ENCODE measurements around the gene METTL15. TPM values are rescaled to one million over a fixed set of nuclear protein-coding genes. Genes with fewer than 3 reads are reported as not detected.
A peak's percentile ranks its signal among the peaks of the same experiment; 100 is the strongest.

Gene METTL15
- total RNA-seq, 1 experiment from 2014 or later: 31.3 TPM

- POLR2A ChIA-PET (ENCODE audit: low non-redundant PET): interaction anchor here (0.7 kb wide), 1 partner anchor 65 kb away, joined by 3 read pairs; no protein-coding TSS in a partner anchor
- BruUV-seq (replicated peaks): no TSS peak
- Histone ChIP-seq H3K27me3 (replicated peaks; ENCODE audit: insufficient read depth, low read depth, low read length, poor library complexity) (no peaks in the 10 kb centered on the region), H3K27ac (ENCODE audit: low read depth, low read length, poor library complexity, severe bottlenecking) (peak overlapping the region; percentile 15), H3K9me3 (ENCODE audit: low read depth, low read length, poor library complexity, severe bottlenecking) (no peaks in the 10 kb centered on the region), H3K36me3 (ENCODE audit: insufficient read depth, low read length, poor library complexity, severe bottlenecking) (no peaks in the 10 kb centered on the region), H3K4me1 (ENCODE audit: insufficient read depth, low read length, poor library complexity, severe bottlenecking) (peaks cover 50% of the 10 kb centered on the region), H3K4me3 (ENCODE audit: low read depth, low read length, poor library complexity, severe bottlenecking) (no peak overlapping the region)
- no peak for DNase-seq (ENCODE audit: low spot score)
- intact Hi-C loops (cut with micrococcal nuclease; ENCODE audit: unreplicated experiment): loop anchor here (10.0 kb wide), 2 partner anchors 600 to 1230 kb away; partner anchors contain the start of gene LIN7C
- CTCF ChIA-PET: no interaction called here
- no peak for TF ChIP-seq CTCF (conservative IDR thresholded peaks at IDR 0.05; ENCODE audit: low read depth, low read length)
- TF ChIP-seq EZH2 (IDR thresholded peaks at IDR 0.05; ENCODE audit: borderline replicate concordance, low read depth, low read length, poor library complexity, severe bottlenecking): no peak
Measured at GRCh38 chr11:28104425-28104824, 3.8 kb upstream of the METTL15 start.

GRCh38 chr11:28104984-28105383 is 3.2 kb upstream of the METTL15 start:
- POLR2A ChIA-PET (ENCODE audit: low non-redundant PET): no interaction called here
- Histone ChIP-seq H3K27ac (ENCODE audit: low read depth, low read length, poor library complexity, severe bottlenecking) (peak overlapping the region; percentile 15), H3K9me3 (ENCODE audit: low read depth, low read length, poor library complexity, severe bottlenecking) (no peaks in the 10 kb centered on the region), H3K4me1 (ENCODE audit: insufficient read depth, low read length, poor library complexity, severe bottlenecking) (peaks cover 55% of the 10 kb centered on the region), H3K27me3 (replicated peaks; ENCODE audit: insufficient read depth, low read depth, low read length, poor library complexity) (no peaks in the 10 kb centered on the region), H3K4me3 (ENCODE audit: low read depth, low read length, poor library complexity, severe bottlenecking) (no peak overlapping the region), H3K36me3 (ENCODE audit: insufficient read depth, low read length, poor library complexity, severe bottlenecking) (no peaks in the 10 kb centered on the region)
- no peak for TF ChIP-seq CTCF (conservative IDR thresholded peaks at IDR 0.05; ENCODE audit: low read depth, low read length)
- no peak for TF ChIP-seq EZH2 (IDR thresholded peaks at IDR 0.05; ENCODE audit: borderline replicate concordance, low read depth, low read length, poor library complexity, severe bottlenecking)
- intact Hi-C loops (cut with micrococcal nuclease; ENCODE audit: unreplicated experiment): loop anchor here (5.0 to 10.0 kb wide), 6 partner anchors 372 to 1230 kb away; partner anchors contain the start of gene LIN7C
- no peak for DNase-seq (ENCODE audit: low spot score)
- CTCF ChIA-PET: no interaction called here
- BruUV-seq (replicated peaks): no TSS peak

- intact Hi-C loops (cut with micrococcal nuclease; ENCODE audit: unreplicated experiment): loop anchor here (5.0 to 10.0 kb wide), 6 partner anchors 371 to 1229 kb away; partner anchors contain the start of gene LIN7C
- H3K27ac ChIP-seq (ENCODE audit: low read depth, low read length, poor library complexity, severe bottlenecking): peak overlapping the region; percentile 86
- TF ChIP-seq CTCF (conservative IDR thresholded peaks at IDR 0.05; ENCODE audit: low read depth, low read length) (no peak), EZH2 (IDR thresholded peaks at IDR 0.05; ENCODE audit: borderline replicate concordance, low read depth, low read length, poor library complexity, severe bottlenecking) (no peak)
- no TSS peak for BruUV-seq (replicated peaks)
- ChIA-PET CTCF (interaction anchor here (0.6 to 0.7 kb wide), 2 partner anchors 8 to 79 kb away, joined by 3 to 11 read pairs; no protein-coding TSS in a partner anchor), POLR2A (ENCODE audit: low non-redundant PET) (interaction anchor here (0.7 kb wide), 2 partner anchors 1194 to 1943 kb away, joined by 6 to 11 read pairs; no protein-coding TSS in a partner anchor)
- H3K9me3 ChIP-seq (ENCODE audit: low read depth, low read length, poor library complexity, severe bottlenecking): no peaks in the 10 kb centered on the region
- H3K36me3 ChIP-seq (ENCODE audit: insufficient read depth, low read length, poor library complexity, severe bottlenecking): no peaks in the 10 kb centered on the region
- H3K4me3 ChIP-seq (ENCODE audit: low read depth, low read length, poor library complexity, severe bottlenecking): peak overlapping the region; percentile 57
- H3K4me1 ChIP-seq (ENCODE audit: insufficient read depth, low read length, poor library complexity, severe bottlenecking): peaks cover 58% of the 10 kb centered on the region
- DNase-seq (ENCODE audit: low spot score): no peak
- H3K27me3 ChIP-seq (replicated peaks; ENCODE audit: insufficient read depth, low read depth, low read length, poor library complexity): no peaks in the 10 kb centered on the region
Measured at GRCh38 chr11:28105869-28106268, 2.3 kb upstream of the METTL15 start.
